AG09309 (cell line): Measurements from ENCODE around the gene SFTPB.
"Not testable (repeated sequence)": the region's sequence is repeated elsewhere in the genome, so short reads cannot be mapped to it uniquely, and the experiment has no call there.

Experiments
- DNase-seq: peaks from one replicate; pipeline ENCODE4 v3.0.0-alpha.2; 2010; ENCODE audit warnings: low read depth
- H3K4me3 ChIP-seq: 2 replicates; pipeline ENCODE4 v1.5.1; 2011; ENCODE audit warnings: mild to moderate bottlenecking, low read depth, low read length, moderate library complexity; ENCODE audit not compliant: control insufficient read depth
- TF ChIP-seq, protein P1 (sequence below): IDR thresholded peaks from 2 replicates; pipeline ENCODE4 v1.5.1; 2011; ENCODE audit warnings: mild to moderate bottlenecking, low read depth, low read length, inconsistent platforms; ENCODE audit not compliant: insufficient read depth, control insufficient read depth; ENCODE audit errors: missing control alignments

The SFTPB gene

DNA sequence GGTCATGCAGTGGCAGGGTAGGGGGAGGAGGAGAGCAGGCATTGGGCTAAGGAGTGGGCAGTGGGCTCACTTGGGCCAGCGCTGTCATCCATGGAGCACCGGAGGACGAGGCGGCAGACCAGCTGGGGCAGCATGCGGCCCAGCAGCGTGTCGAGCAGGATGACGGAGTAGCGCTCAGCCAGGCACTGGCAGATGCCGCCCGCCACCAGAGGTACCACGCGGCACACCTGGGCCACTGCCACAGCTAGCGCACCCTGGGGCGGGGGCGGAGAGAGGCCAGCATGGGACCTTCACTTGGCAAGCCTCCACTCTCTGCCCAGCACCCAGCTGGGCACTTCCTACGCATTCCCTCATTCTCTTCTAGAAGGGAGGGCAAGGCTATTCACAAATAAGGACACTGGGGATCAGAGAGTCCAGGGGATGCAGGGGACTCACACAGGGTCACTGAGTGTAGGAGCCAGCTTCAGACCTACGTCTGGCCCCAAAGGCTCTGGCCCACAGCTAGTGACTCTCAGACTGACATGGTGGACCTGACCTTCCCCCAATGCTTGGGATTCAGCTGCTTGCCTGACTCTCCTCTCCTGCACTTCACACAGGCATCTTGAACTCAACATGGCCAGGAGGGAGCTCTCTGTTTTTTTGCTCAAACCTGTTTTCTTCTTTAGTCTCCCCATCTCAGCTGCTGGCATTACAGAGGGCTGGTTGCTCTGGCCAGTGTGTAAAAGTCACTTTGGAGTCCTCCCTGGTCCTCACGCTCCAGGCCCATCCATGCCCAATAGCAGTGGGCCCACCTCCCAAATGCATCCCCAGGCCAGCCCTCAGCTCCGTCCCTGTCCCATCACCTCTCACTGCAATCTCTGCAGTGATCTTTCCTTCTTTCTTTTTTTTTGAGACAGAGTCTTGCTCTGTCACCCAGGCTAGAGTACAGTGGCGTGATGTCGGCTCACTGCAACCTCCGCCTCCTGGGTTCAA is 4.1 kb downstream of the SFTPB start:
- H3K4me3 ChIP-seq: no peak overlapping the region
- DNase-seq: no peak
- TF ChIP-seq, protein P1, sequence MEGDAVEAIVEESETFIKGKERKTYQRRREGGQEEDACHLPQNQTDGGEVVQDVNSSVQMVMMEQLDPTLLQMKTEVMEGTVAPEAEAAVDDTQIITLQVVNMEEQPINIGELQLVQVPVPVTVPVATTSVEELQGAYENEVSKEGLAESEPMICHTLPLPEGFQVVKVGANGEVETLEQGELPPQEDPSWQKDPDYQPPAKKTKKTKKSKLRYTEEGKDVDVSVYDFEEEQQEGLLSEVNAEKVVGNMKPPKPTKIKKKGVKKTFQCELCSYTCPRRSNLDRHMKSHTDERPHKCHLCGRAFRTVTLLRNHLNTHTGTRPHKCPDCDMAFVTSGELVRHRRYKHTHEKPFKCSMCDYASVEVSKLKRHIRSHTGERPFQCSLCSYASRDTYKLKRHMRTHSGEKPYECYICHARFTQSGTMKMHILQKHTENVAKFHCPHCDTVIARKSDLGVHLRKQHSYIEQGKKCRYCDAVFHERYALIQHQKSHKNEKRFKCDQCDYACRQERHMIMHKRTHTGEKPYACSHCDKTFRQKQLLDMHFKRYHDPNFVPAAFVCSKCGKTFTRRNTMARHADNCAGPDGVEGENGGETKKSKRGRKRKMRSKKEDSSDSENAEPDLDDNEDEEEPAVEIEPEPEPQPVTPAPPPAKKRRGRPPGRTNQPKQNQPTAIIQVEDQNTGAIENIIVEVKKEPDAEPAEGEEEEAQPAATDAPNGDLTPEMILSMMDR: no peak

DNA sequence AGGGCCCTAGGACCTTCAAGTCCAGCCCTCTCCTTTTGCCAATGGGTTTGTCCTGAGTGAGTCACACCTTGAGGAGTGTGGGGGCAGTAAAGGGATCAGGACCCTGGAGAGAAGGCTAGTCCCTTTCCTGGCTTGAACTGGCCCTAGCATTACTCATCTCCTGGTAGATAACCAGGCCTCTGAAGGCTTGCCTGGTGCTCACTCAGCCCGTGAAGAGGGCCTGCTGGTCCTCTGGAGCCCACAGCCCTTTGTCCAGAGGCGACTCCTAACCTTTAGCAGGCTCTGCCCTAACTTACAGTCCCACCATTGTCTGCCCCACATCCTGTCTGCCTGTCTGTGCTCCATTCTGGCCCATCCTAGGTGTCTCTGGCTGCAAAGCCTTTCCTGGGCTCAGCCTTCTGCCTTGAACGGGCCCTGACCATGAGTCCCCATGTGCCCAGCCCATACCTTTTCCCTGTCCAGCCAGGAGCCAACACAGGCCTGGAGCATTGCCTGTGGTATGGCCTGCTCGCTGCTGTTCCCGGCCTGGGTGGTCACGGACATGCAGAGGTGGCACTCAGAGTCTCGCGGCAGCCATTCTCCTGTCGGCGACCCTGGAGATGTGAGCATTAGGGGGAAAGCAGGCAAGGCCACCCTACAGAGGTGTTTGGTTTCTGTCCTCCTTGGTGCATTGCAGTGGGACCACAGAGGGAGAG is 5.0 kb downstream of the SFTPB start:
- no peak overlapping the region for H3K4me3 ChIP-seq
- TF ChIP-seq, protein P1: no peak
- DNase-seq: peak; percentile 77

DNA sequence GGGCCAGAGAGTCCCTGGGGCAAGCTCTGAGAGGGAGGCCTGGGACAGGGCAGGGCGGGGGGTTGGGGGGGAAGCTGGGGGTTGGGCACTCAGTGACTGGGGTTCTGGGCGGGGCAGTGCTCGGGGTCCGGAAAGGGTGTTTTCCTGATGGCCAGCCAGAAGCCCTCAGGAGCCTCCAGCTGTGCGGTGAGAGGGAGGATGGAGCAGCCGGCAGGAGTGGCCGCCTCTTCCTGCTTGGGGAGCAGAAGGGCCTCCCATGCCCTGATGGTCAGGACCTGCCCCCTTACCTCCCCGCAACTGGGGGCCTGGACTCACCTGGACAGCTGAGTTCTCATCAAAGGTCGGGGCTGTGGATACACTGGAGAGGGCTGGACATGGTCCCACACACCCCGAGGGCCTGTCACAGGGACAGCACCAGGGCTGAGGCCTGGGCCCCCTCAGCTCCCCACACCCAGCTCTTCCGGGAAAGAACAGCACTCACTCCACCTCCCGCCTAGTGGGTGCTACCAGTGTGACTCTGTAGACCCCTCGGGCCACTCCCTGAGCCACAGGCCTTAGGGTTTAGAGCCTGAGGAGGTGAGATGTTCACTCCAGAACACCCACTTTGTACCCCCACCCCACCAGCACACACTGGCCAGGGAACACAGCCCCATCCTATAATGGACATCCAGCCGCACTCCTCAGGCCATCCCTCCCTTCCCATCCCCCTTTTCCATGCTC is 6.7 kb downstream of the SFTPB start:
- H3K4me3 ChIP-seq: no peak overlapping the region
- no peak for DNase-seq
- TF ChIP-seq, protein P1: no peak

DNA sequence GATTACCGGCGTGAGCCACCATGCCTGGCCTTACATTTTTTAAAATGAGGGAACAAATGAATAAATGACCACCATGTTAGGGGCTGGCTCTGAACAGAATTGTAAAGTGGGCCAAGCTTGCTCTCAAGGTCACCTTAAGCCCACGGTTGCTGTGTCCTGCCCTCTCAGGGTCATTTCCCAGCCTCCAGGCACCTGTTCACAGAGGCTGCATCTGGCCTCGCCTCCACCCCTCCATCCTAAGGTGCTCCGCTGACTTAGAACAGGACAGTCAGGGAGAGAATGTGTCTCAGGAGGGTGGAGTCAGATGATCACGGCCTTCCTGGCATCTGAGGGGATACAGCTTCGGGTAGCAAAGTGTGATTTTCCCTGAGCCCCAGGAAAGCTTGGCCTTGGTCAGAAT is 7.3 kb downstream of the SFTPB start:
- H3K4me3 ChIP-seq: no peak overlapping the region
- DNase-seq: no peak
- TF ChIP-seq, protein P1: no peak

DNA sequence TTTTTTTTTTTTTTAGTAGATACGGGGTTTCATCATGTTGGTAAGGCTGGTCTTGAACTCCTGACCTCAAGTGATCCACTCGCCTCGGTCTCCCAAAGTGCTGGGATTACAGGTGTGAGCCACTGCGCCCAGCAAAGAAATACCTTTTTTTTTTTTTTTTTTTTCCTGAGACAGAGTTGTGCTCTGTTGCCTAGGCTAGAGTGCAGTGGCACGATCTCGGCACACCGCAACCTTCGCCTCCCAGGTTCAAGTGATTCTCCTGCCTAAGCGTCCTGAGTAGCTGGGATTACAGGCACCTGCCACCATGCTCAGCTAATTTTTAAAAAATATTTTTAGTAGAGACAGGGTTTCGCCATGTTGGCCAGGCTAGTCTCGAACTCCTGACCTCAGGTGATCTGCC is 7.7 kb downstream of the SFTPB start:
- not testable (repeated sequence) for H3K4me3 ChIP-seq, DNase-seq

DNA sequence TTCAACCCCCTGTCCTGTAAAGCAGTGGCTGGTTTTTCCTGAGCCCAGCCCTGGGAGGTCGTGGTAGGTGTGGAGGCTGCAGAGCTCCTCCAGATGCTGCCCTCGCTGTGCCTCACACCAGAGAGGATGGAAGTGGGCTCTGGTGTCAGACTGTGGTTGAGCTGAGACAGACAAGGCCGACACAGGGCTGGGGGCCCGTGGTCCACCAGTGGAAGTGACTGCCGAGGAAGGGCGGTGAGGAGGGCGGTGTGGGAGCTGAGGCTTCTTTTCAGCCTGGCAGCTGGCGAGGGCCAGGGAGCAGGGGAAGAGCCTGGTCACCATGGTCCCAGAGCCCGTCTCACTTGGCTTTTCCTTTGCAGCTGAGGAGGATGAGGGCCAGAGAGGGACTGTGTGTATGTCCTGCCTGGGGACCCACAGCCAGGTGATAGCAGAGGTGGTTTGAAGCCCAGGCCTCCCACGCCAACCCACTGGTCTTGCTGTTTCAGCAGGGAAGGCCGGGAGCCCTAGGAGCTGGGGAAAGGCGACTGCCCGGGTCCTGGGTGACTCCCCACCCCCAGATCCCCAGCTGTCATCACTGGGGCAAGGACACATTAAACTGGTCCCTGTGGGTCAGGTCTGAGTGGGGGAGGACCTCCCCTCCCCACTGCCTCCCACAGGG is 8.5 kb downstream of the SFTPB start:
- no peak overlapping the region for H3K4me3 ChIP-seq
- no peak for DNase-seq
- TF ChIP-seq, protein P1: no peak

DNA sequence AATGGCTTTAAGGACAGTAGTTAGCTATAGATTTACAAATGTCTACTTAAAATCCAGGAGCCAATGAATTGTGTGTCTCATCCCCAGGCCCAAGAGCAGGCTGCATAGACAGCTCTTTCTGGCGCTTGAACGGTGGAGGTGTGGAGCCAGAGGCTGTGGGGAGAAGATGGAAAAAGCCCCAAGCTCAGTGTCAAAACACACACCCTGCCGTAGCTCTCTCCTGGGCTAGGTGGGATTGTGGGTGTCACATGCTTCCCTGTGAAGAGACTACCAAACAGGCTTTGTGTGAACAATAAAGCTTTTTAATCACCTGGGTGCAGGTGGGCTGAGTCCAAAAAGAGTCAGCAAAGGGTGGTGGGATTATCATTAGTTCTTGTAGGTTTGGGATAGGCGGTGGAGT is 10.6 kb downstream of the SFTPB start:
- not testable (repeated sequence) for H3K4me3 ChIP-seq, DNase-seq
